Stomach (tissue), 9 donors: ENCODE measurements around the gene FGFRL1. TPM values are rescaled to one million over a fixed set of nuclear protein-coding genes. Genes with fewer than 3 reads are reported as not detected.
A peak's percentile ranks its signal among the peaks of the same experiment; 100 is the strongest.
"Not testable (repeated sequence)": the region's sequence is repeated elsewhere in the genome, so short reads cannot be mapped to it uniquely, and the experiment has no call there.

Experiments
- DNase-seq, 2 donors: peaks; one replicate each; pipeline versions ENCODE4 v3.0.0 to v3.0.0-alpha.2; 2013 to 2019
- H3K27ac ChIP-seq, 5 donors: fragments of 200-600 bp in 4 of 5; sonication (generic) in 4 of 5; one replicate each; pipeline ENCODE4 v1.5.1; 2013 to 2019; ENCODE audit warnings: mild to moderate bottlenecking in 1 of 5, moderate library complexity in 1 of 5
- H3K27me3 ChIP-seq, 3 donors: fragments of 200-600 bp; sonication (generic); one replicate each; pipeline ENCODE4 v1.5.1; 2017 to 2019; ENCODE audit warnings: mixed run types in 1 of 3
- H3K36me3 ChIP-seq, 4 donors: fragments of 200-600 bp; sonication (generic); 1 replicate in 3 of 4; 2 replicates in 1 of 4; pipeline ENCODE4 v1.5.1; 2016 to 2019
- H3K4me1 ChIP-seq, 4 donors: fragments of 200-600 bp; sonication (generic); one replicate each; pipeline ENCODE4 v1.5.1; 2016 to 2019
- H3K4me3 ChIP-seq, 4 donors: fragments of 200-600 bp; sonication (generic) in 3 of 4; one replicate each; pipeline ENCODE4 v1.5.1; 2016 to 2019; ENCODE audit warnings: mild to moderate bottlenecking in 1 of 4
- H3K9me3 ChIP-seq, 4 donors: fragments of 200-600 bp; sonication (generic); one replicate each; pipeline ENCODE4 v1.5.1; 2016 to 2019
- CTCF ChIP-seq, 7 experiments: fragments of 450-650 bp in 4 of 7; fragments of 200-600 bp in 3 of 7; sonication (generic) in 3 of 7; IDR thresholded peaks; one replicate each; pipeline ENCODE4 v1.5.1; 2016 to 2019; ENCODE audit warnings: antibody characterized with exemption in 7 of 7, control low read depth in 2 of 7, mild to moderate bottlenecking in 1 of 7
- EP300 ChIP-seq: sonication (generic); formaldehyde crosslinking; IDR thresholded peaks from one replicate; pipeline ENCODE4 v1.6.1; 2017; ENCODE audit warnings: antibody characterized with exemption
- POLR2A ChIP-seq, 4 donors: fragments of 450-650 bp; IDR thresholded peaks; one replicate each; pipeline ENCODE4 v1.6.1; 2016; ENCODE audit warnings: antibody characterized with exemption in 4 of 4, control low read depth in 2 of 4, mild to moderate bottlenecking in 1 of 4, moderate library complexity in 1 of 4
- POLR2AphosphoS5 ChIP-seq, 3 donors: sonication (generic); formaldehyde crosslinking; IDR thresholded peaks; one replicate each; pipeline ENCODE4 v1.6.1; 2016; ENCODE audit warnings: antibody characterized with exemption in 3 of 3
- whole genome bisulfite sequencing, 5 donors: extraction: QIAGEN DNeasy Blood & Tissue Kit in 3 of 5; methylation state at CpG; one replicate each; pipeline versions ENCODE4 v1.1.5 to v1.1.7; 2013 to 2018; 5-methylcytosine and 5-hydroxymethylcytosine counted together
- intact Hi-C: fragments of 100-400 bp; cut with DNase I; formaldehyde crosslinking; loops from one replicate; pipeline ENCODE4 v1.15.1; 2023; ENCODE audit warnings: low total_unique reads
- polyA plus RNA-seq, 3 donors: library from polyadenylated mRNA; stranded (reverse); fragments of 200-250 nt; gene quantifications; one replicate each; pipeline ENCODE4 v1.2.3, GENCODE V29; 2013
- total RNA-seq, 5 donors: library from RNA; depleted of rRNA; stranded (reverse); fragments of >200 nt; gene quantifications; one replicate each; pipeline versions ENCODE4 v1.1.0 to v1.2.3, GENCODE V29; 2014 to 2016
- donor health status: healthy with polysubstance abuse.
- donor health status: Bipolar disorder and iron deficiency.
- donor health status: healthy.

FGFRL1 gene
- total and polyA plus RNA-seq, 8 donors, result 3.5 to 42.7 (median 9.8) TPM

DNA sequence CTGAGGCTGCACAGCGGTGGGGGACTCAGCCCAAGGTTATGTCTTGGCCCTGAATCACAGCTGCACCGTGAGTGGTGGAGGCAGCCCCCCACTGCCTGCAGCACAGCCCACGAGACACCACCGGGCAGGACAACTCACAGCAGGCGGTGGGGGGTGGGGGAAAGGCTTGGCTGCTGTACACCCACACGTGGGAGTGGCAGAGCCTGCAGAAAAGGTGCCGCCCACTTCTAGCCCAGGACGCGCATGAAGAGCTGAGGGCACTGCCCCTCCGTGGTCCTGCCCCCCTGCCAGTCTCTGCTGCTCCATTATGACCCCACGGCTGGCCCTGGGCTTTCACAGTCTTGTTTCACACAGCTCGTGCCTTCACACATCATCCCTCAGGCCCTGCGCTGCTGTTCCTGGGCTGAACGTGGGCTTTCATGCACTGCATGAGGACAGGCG is 40.8 kb downstream of the FGFRL1 start:
- 65 to 75% (median 72%) methylated on average over 11 to 15 of the region's 15 CpGs for WGBS, 5 donors
- peaks cover 8 to 84% (median 16%) of the 10 kb centered on the region in 3 donors for H3K27me3 ChIP-seq
- peak in 1 of 2 donors; percentile 24 for DNase-seq

GRCh38 chr4:1053080-1053661 is 41.7 kb downstream of the FGFRL1 start:
- TF ChIP-seq POLR2AphosphoS5 (IDR thresholded peaks at IDR 0.05), result peak in 1 of 3 donors; percentile 32
- TF ChIP-seq EP300, result no peak
- intact Hi-C loops, result no loop called here
- Histone ChIP-seq H3K27ac (no peak overlapping the region), H3K9me3 (no peaks in the 10 kb centered on the region), H3K4me1 (peaks cover under 1 to 35% (median 17%) of the 10 kb centered on the region in 4 donors), H3K27me3 (peaks cover 8 to 93% (median 16%) of the 10 kb centered on the region in 3 donors), H3K36me3 (no peaks in the 10 kb centered on the region), H3K4me3 (no peak overlapping the region)
- DNase-seq, result peak; percentile 24 to 72
- WGBS, 5 donors, result 46 to 54% (median 50%) methylated on average over 24 of the region's 24 CpGs

More for the DNA sequence above, 40.8 kb downstream of the FGFRL1 start:
- Histone ChIP-seq H3K4me3 (no peak overlapping the region), H3K4me1 (peaks cover 10 to 38% (median 22%) of the 10 kb centered on the region in 4 donors), H3K9me3 (no peaks in the 10 kb centered on the region), H3K36me3 (no peaks in the 10 kb centered on the region), H3K27ac (no peak overlapping the region)
- intact Hi-C loops, result no loop called here
- TF ChIP-seq POLR2AphosphoS5 (IDR thresholded peaks at IDR 0.05), result no peak
- no peak for TF ChIP-seq CTCF (IDR thresholded peaks at IDR 0.05)
- TF ChIP-seq POLR2A (IDR thresholded peaks at IDR 0.05), result no peak
- no peak for TF ChIP-seq EP300

DNA sequence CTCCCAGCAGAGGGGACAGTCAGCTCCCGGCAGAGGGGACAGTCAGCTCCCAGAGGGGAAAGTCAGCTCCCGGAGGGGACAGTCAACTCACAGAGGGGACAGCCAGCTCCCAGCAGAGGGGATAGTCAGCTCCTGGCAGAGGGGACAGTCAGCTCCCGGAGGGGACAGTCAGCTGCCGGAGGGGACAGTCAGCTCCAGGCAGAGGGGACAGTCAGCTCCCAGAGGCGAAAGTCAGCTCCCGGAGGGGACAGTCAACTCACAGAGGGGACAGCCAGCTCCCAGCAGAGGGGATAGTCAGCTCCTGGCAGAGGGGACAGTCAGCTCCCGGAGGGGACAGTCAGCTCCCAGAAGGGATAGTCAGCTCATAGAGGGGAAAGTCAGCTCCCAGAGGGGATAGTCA is 42.5 kb downstream of the FGFRL1 start:
- H3K27me3 ChIP-seq, result peaks cover 8 to 99% (median 16%) of the 10 kb centered on the region in 3 donors

GRCh38 chr4:1054696-1055242 is 43.3 kb downstream of the FGFRL1 start:
- H3K9me3 ChIP-seq, intact Hi-C loops, H3K36me3 ChIP-seq, H3K4me3 ChIP-seq, H3K27ac ChIP-seq, DNase-seq: not testable (repeated sequence)
- peaks cover 8 to 99% (median 16%) of the 10 kb centered on the region in 3 donors for H3K27me3 ChIP-seq
- peaks cover 0 to 46% (median 19%) of the 10 kb centered on the region in 4 donors for H3K4me1 ChIP-seq
- WGBS, 5 donors, result 40 to 82% (median 68%) methylated on average over 1 to 8 of the region's 11 CpGs; no CpG with 5 or more reads in 1 of the 5 donors

More for the DNA sequence above, 42.5 kb downstream of the FGFRL1 start:
- H3K36me3 ChIP-seq, H3K27ac ChIP-seq, intact Hi-C loops, H3K9me3 ChIP-seq, DNase-seq, H3K4me3 ChIP-seq: not testable (repeated sequence)
- WGBS, 5 donors, result 60 to 80% (median 75%) methylated on average over 4 to 7 of the region's 7 CpGs
- peaks cover 0 to 40% (median 18%) of the 10 kb centered on the region in 4 donors for H3K4me1 ChIP-seq

DNA sequence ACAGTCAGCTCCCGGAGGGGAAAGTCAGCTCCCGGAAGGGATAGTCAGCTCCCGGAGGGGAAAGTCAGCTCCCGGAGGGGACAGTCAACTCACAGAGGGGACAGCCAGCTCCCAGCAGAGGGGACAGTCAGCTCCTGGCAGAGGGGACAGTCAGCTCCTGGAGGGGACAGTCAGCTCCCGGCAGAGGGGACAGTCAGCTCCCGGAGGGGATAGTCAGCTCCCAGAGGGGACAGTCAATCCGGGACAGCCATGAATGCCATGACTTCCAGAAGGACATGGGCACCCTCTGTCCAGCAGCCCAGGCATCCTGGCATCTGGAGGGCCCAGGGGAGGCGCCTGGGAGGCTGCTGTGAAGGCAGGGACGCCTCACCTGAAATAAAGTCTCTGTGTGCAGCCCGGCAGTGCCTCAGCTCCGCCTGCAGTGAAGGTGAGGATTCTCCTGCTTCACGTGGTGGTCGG is 43.8 kb downstream of the FGFRL1 start:
- DNase-seq, H3K36me3 ChIP-seq, H3K9me3 ChIP-seq, intact Hi-C loops: not testable (repeated sequence)
- 43 to 60% (median 53%) methylated on average over 5 to 13 of the region's 13 CpGs for WGBS, 5 donors
- Histone ChIP-seq H3K4me3 (peak overlapping the region in 2 of 4 donors; percentile 3 to 26), H3K4me1 (peaks cover 0 to 46% (median 19%) of the 10 kb centered on the region in 4 donors), H3K27ac (peak overlapping the region in 1 of 5 donors; percentile 32), H3K27me3 (peaks cover 8 to 97% (median 16%) of the 10 kb centered on the region in 3 donors)

- peak; percentile 54 to 79 for DNase-seq
- Histone ChIP-seq H3K27me3 (peaks cover 8 to 97% (median 16%) of the 10 kb centered on the region in 3 donors), H3K9me3 (no peaks in the 10 kb centered on the region), H3K4me1 (peaks cover 0 to 46% (median 18%) of the 10 kb centered on the region in 4 donors), H3K4me3 (peak overlapping the region in 2 of 4 donors; percentile 3 to 26), H3K27ac (peak overlapping the region in 2 of 5 donors; percentile 0 to 32), H3K36me3 (no peaks in the 10 kb centered on the region)
- 49 to 55% (median 54%) methylated on average over 30 to 34 of the region's 34 CpGs for WGBS, 5 donors
- TF ChIP-seq POLR2AphosphoS5 (IDR thresholded peaks at IDR 0.05) (peak in 1 of 3 donors; percentile 33), EP300 (no peak), CTCF (IDR thresholded peaks at IDR 0.05) (no peak)
- intact Hi-C loops, result no loop called here
Measured at GRCh38 chr4:1055721-1056590, 44.5 kb downstream of the FGFRL1 start.
